ENCODE data around the gene LCN2.

Gene LCN2

DNA sequence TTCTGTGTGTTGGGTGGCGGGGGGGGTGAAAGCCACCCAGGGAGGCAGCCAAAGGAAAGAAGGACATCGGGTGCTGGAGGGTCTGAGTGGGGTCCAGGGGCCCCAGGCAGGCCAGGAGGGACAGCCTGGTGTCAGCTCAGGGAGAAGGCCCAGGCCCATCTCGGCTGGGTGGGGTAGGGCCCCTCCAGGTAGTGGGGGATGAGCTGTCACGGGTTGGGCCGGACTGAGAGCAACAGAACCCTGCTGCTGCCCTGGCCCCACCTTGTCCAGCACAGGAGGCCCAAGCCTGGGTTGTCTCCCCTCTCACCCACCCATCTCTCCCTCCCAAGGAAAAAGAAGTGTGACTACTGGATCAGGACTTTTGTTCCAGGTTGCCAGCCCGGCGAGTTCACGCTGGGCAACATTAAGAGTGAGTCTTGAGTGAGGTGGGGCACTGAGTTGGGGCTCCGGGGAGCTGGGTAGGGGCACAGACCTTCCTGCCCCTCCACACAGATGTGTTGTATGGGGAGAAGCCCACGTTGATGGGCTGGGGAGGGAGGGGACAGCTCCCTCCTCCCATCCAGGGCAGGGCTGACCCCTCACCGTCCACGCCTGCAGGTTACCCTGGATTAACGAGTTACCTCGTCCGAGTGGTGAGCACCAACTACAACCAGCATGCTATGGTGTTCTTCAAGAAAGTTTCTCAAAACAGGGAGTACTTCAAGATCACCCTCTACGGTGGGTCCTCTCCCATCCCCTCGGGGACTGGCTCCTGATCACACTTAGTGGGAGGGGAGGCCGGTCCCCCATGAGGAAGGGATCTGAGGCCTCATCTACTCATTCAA lies 2.3 kb downstream of the LCN2 start:
- no peak for DNase-seq (ENCODE audit: low spot score)
- in situ Hi-C loops (cut with MboI; ENCODE audit: low pct_unique_long_range_greater_than_20kb, low sequenced_read_pairs, unreplicated experiment) = no loop called here

DNA sequence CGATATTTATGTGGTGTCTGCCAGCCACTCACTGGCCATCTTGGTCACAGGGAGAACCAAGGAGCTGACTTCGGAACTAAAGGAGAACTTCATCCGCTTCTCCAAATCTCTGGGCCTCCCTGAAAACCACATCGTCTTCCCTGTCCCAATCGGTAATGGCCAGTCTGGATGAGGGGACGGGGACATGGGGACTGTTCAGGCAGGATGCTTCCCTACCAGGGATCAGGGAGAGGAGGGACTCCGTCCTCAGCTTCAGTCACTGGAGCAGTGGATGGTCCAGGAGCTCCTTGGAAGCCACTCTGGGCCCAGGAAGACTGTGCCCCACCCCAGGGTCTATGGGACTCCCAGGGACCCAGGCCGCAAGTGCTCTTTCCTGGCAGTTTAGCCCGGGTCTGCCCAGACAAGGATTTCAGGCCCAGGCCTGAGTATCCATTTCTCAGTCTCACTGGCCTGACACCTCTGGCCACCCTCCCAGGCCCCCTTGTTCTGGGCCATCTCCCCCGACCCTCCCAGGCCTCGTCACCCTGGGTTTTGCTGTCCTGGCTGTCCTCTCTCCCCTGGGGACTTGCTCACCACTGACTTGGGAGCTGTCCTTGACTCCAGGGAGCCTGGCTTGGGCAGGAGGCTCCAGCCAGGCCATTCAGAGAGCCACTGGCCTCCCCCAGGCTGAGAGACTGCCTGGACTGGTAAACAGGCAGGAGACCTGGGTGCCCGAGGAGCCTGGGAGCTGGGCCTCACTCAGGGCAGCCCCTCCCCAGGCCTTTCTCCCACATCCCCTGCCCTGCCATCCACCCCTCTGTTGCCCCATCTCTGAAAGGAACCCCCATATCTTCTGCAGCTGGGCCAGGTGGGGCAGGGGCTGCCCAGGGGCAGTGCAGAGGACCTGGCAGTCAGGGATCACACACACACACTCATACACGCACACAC lies 3.1 kb downstream of the LCN2 start:
- in situ Hi-C loops (cut with MboI; ENCODE audit: low pct_unique_long_range_greater_than_20kb, low sequenced_read_pairs, unreplicated experiment) = no loop called here
- DNase-seq (ENCODE audit: low spot score) = no peak
- TF ChIP-seq, protein P1, sequence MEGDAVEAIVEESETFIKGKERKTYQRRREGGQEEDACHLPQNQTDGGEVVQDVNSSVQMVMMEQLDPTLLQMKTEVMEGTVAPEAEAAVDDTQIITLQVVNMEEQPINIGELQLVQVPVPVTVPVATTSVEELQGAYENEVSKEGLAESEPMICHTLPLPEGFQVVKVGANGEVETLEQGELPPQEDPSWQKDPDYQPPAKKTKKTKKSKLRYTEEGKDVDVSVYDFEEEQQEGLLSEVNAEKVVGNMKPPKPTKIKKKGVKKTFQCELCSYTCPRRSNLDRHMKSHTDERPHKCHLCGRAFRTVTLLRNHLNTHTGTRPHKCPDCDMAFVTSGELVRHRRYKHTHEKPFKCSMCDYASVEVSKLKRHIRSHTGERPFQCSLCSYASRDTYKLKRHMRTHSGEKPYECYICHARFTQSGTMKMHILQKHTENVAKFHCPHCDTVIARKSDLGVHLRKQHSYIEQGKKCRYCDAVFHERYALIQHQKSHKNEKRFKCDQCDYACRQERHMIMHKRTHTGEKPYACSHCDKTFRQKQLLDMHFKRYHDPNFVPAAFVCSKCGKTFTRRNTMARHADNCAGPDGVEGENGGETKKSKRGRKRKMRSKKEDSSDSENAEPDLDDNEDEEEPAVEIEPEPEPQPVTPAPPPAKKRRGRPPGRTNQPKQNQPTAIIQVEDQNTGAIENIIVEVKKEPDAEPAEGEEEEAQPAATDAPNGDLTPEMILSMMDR (IDR thresholded peaks at IDR 0.05; ENCODE audit: extremely low read depth, insufficient read depth, missing control alignments) = no peak

More for the DNA sequence above, 2.3 kb downstream of the LCN2 start:
- TF ChIP-seq, protein P1 (IDR thresholded peaks at IDR 0.05; ENCODE audit: extremely low read depth, insufficient read depth, missing control alignments) = no peak

DNA sequence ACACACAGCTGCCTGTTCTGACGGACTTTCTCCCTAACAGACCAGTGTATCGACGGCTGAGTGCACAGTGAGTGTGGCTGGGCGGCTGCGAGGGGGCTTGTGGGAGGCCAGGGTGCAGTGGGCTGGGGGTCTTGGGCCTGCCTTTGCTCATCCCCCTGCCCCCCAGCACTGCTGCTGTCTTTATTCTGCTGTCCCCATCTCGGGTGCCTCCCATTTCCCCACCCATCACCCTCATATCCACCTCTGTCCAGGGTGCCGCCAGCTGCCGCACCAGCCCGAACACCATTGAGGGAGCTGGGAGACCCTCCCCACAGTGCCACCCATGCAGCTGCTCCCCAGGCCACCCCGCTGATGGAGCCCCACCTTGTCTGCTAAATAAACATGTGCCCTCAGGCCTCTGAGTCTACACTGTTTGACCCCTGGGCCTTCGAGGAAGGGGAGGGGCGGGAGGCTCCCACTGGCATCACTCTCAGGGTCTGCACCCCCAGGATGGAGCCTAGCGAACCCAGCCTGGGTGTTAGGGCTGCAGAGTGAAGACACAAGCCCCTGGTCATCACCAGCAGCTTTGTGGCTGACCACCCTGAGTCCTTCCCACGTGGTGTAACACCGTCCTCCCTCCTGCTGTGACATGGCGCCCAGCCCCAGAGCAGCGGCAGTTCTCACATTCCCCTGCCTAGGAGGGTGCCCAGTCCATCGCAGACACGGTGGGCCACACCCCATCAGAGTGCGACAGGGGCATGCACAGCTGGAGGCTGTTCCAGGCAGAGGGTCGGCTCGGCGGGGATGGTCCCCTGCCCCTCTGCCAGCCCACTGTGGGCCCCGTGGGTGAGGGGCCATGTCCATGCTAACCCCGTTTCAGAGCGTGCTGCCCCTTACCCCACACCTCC lies 4.0 kb downstream of the LCN2 start:
- DNase-seq (ENCODE audit: low spot score) = no peak
- in situ Hi-C loops (cut with MboI; ENCODE audit: low pct_unique_long_range_greater_than_20kb, low sequenced_read_pairs, unreplicated experiment) = no loop called here

DNA sequence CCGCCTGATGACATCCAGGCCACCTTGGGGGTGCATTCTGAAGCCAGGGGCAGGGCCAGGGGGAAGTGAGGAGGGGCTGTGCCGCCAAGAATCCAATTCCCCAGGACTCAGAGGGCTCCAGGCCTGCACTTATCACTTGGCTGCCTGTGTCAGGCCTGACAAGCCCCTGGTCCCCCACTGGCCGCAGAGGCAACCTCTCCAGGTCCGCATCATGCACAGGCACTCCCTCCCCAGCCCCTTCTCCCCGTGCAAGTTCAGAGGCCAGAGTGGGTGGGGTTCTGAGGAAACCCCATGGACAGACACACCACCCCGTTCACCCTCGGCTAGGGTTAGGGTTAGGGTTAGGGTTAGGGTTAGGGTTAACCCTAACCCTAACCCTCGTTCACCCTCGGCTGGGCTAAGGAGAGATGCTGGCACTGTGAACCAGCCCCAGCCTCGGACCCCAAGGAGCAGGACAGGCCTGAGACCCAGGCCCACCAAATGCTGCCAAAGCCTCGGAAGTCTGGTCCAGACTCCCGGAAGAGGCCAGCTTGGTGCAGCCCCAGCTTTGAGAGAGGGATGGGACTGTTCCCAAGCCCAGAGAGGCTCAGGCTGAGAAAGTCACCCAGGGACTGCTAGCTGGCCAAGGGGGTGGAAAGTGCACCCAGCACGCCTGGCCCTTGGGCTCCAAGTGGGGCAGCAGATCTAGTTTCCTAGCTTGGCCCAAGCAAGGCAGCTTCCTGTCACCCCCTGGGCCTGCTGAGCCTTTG lies 4.9 kb downstream of the LCN2 start:
- TF ChIP-seq, protein P1 (IDR thresholded peaks at IDR 0.05; ENCODE audit: extremely low read depth, insufficient read depth, missing control alignments) = no peak
- in situ Hi-C loops (cut with MboI; ENCODE audit: low pct_unique_long_range_greater_than_20kb, low sequenced_read_pairs, unreplicated experiment) = no loop called here
- DNase-seq (ENCODE audit: low spot score) = no peak

More for the DNA sequence above, 4.0 kb downstream of the LCN2 start:
- TF ChIP-seq, protein P1 (IDR thresholded peaks at IDR 0.05; ENCODE audit: extremely low read depth, insufficient read depth, missing control alignments) = no peak

DNA sequence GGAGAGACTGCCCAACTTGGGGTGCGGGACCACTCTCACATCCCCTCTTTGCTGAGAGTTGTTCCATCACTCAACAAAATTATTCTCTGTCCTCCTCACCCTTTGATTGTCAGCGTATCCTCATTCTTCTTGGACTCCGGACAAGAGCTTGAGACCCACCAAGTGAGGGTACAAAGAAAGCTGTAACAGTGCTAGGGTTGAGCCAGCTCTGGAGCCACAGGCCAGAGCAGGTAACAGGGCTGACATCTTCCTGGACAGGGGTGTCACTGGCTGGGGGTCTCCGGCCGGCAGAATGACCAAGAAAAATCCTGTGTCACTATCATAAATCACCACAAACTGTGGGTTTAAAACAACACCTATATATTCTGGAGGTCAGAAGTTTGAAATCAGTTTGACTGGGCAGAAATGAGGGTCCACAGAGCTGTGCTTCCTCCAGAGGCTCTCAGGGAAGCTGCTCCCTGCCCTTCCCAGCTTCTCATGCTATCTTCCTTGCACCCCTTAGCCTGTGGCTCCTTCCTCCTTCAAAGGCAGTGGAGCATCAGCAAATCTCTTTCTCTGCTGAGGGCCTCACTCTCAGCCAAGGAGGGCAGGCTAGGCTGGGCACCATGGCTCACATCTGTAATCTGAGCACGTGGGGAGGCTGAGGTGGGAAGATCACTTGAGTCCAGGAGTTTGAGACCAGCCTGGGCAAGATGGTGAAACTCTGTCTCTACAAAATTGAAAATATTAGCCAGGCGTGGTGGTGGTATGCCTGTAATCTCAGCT lies 6.7 kb downstream of the LCN2 start:
- TF ChIP-seq, protein P1 (IDR thresholded peaks at IDR 0.05; ENCODE audit: extremely low read depth, insufficient read depth, missing control alignments) = no peak
- no peak for DNase-seq (ENCODE audit: low spot score)
- in situ Hi-C loops (cut with MboI; ENCODE audit: low pct_unique_long_range_greater_than_20kb, low sequenced_read_pairs, unreplicated experiment) = no loop called here

Data from GM13977 (cell line).